ENCODE data around the gene MAPK8IP3.

MAPK8IP3 gene

GRCh38 chr16:1659031-1659430, 47.0 kb upstream of the MAPK8IP3 start:
- Histone ChIP-seq H3K4me2 (ENCODE audit: insufficient read depth, low read length, poor library complexity, severe bottlenecking) (no peak overlapping the region), H2AFZ (ENCODE audit: low read length) (no peak overlapping the region), H2BK120ac (ENCODE audit: low read depth, low read length) (no peak overlapping the region), H3K79me1 (ENCODE audit: low read depth, low read length) (peaks cover 1% of the 10 kb centered on the region), H4K91ac (ENCODE audit: low read depth, low read length, poor library complexity) (no peak overlapping the region), H3K9ac (ENCODE audit: low read depth, low read length, poor library complexity) (no peak overlapping the region), H3K23ac (ENCODE audit: low read depth, low read length, poor library complexity) (no peak overlapping the region), H3K4me3 (ENCODE audit: low read length in 2 of 2) (no peak overlapping the region), H3K4me1 (ENCODE audit: control insufficient read depth in 2 of 2, insufficient read depth in 1 of 2, low read depth in 1 of 2, low read length in 2 of 2) (no peaks in the 10 kb centered on the region), H3K14ac (ENCODE audit: low read length) (no peak overlapping the region), H3K36me3 (replicated peaks in 1 of 2; ENCODE audit: control insufficient read depth in 2 of 2, insufficient read depth in 2 of 2, low read length in 2 of 2) (peaks cover 64 to 94% of the 10 kb centered on the region in 2 donors), H2AK5ac (ENCODE audit: low read depth, low read length) (no peak overlapping the region), H3K9me3 (replicated peaks in 1 of 2; ENCODE audit: control insufficient read depth in 2 of 2, insufficient read depth in 1 of 2, low read depth in 1 of 2, low read length in 2 of 2) (no peaks in the 10 kb centered on the region), H3K4ac (ENCODE audit: low read length) (no peak overlapping the region), H2BK12ac (ENCODE audit: low read length) (no peak overlapping the region), H2BK15ac (ENCODE audit: low read length) (no peak overlapping the region), H3K18ac (ENCODE audit: low read length) (no peak overlapping the region), H3K27ac (replicated peaks; ENCODE audit: low read length) (no peak overlapping the region), H4K8ac (ENCODE audit: low read depth, low read length) (no peak overlapping the region), H2BK5ac (ENCODE audit: low read length) (no peak overlapping the region), H3K27me3 (ENCODE audit: control insufficient read depth in 3 of 3, insufficient read depth in 3 of 3, low read depth in 1 of 3, low read length in 3 of 3) (no peaks in the 10 kb centered on the region)
- WGBS, 2 donors (ENCODE audit: extremely low coverage in 2 of 2, insufficient read length in 2 of 2, insufficient replicate concordance in 1 of 2): no CpG with 5 or more reads among the region's 5 CpGs
- DNase-seq (ENCODE audit: low spot score): no peak

DNA sequence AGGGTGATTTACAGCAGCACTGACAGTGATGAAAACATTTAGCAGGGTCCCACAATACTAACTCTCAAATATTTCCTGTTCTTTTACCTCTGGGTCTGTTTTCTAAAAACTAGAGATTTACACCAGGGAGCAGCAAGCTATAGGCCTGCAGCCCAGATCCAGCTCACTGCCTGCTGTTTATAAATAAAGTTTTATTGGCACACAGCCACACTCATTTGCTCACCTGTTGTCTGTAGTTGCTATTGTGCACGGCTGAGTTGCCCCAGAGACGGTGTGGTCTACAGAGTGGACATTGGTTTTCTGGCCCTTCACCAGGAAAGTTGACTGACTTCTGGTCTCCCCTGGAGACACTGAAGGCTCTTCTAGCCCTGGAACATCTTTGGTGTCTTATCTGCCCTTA, 44.2 kb upstream of the MAPK8IP3 start:
- Histone ChIP-seq H4K8ac (ENCODE audit: low read depth, low read length) (no peak overlapping the region), H2BK5ac (ENCODE audit: low read length) (no peak overlapping the region), H3K4ac (ENCODE audit: low read length) (no peak overlapping the region), H3K23ac (ENCODE audit: low read depth, low read length, poor library complexity) (no peak overlapping the region), H2BK15ac (ENCODE audit: low read length) (no peak overlapping the region), H3K4me3 (ENCODE audit: low read length in 2 of 2) (no peak overlapping the region), H3K14ac (ENCODE audit: low read length) (no peak overlapping the region), H4K91ac (ENCODE audit: low read depth, low read length, poor library complexity) (no peak overlapping the region), H2BK120ac (ENCODE audit: low read depth, low read length) (no peak overlapping the region), H2BK12ac (ENCODE audit: low read length) (no peak overlapping the region), H3K36me3 (replicated peaks in 1 of 2; ENCODE audit: control insufficient read depth in 2 of 2, insufficient read depth in 2 of 2, low read length in 2 of 2) (peaks cover 64 to 92% of the 10 kb centered on the region in 2 donors), H3K27me3 (ENCODE audit: control insufficient read depth in 3 of 3, insufficient read depth in 3 of 3, low read depth in 1 of 3, low read length in 3 of 3) (no peaks in the 10 kb centered on the region), H2AFZ (ENCODE audit: low read length) (no peak overlapping the region), H3K9me3 (replicated peaks in 1 of 2; ENCODE audit: control insufficient read depth in 2 of 2, insufficient read depth in 1 of 2, low read depth in 1 of 2, low read length in 2 of 2) (no peaks in the 10 kb centered on the region), H3K79me1 (ENCODE audit: low read depth, low read length) (no peaks in the 10 kb centered on the region), H3K18ac (ENCODE audit: low read length) (no peak overlapping the region), H3K4me1 (ENCODE audit: control insufficient read depth in 2 of 2, insufficient read depth in 1 of 2, low read depth in 1 of 2, low read length in 2 of 2) (no peaks in the 10 kb centered on the region), H3K9ac (ENCODE audit: low read depth, low read length, poor library complexity) (no peak overlapping the region), H2AK5ac (ENCODE audit: low read depth, low read length) (no peak overlapping the region), H3K27ac (replicated peaks; ENCODE audit: low read length) (no peak overlapping the region), H3K4me2 (ENCODE audit: insufficient read depth, low read length, poor library complexity, severe bottlenecking) (no peak overlapping the region)
- WGBS, 2 donors (ENCODE audit: extremely low coverage in 2 of 2, insufficient read length in 2 of 2, insufficient replicate concordance in 1 of 2): no CpG with 5 or more reads among the region's 2 CpGs
- no peak for DNase-seq (ENCODE audit: low spot score)

DNA sequence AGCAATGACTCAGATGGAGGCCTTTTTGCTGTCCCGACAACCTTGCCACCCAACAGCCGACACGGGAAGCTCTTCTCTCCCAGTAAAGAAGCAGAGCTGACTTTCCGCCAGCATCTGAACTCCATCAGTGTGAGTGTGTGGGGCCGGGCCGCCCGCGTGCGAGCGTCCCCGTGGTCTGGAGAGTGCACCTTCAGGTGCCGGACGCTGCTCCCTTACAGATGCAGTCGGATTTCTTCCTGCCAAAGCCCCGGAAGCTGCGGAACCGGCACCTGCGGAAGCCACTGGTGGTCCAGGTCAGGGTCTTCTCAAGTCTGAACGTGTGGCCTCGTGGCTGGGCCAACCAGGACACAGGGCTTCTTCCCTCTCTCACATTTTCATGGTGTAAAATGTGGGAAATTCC, 43.5 kb upstream of the MAPK8IP3 start:
- Histone ChIP-seq H3K4me3 (ENCODE audit: low read length in 2 of 2) (no peak overlapping the region), H3K18ac (ENCODE audit: low read length) (no peak overlapping the region), H2BK120ac (ENCODE audit: low read depth, low read length) (no peak overlapping the region), H3K9me3 (replicated peaks in 1 of 2; ENCODE audit: control insufficient read depth in 2 of 2, insufficient read depth in 1 of 2, low read depth in 1 of 2, low read length in 2 of 2) (no peaks in the 10 kb centered on the region), H3K27me3 (ENCODE audit: control insufficient read depth in 3 of 3, insufficient read depth in 3 of 3, low read depth in 1 of 3, low read length in 3 of 3) (no peaks in the 10 kb centered on the region), H3K27ac (replicated peaks; ENCODE audit: low read length) (no peak overlapping the region), H2BK5ac (ENCODE audit: low read length) (no peak overlapping the region), H3K23ac (ENCODE audit: low read depth, low read length, poor library complexity) (no peak overlapping the region), H2AK5ac (ENCODE audit: low read depth, low read length) (no peak overlapping the region), H3K79me1 (ENCODE audit: low read depth, low read length) (no peaks in the 10 kb centered on the region), H3K14ac (ENCODE audit: low read length) (no peak overlapping the region), H2BK12ac (ENCODE audit: low read length) (no peak overlapping the region), H4K8ac (ENCODE audit: low read depth, low read length) (no peak overlapping the region), H3K4ac (ENCODE audit: low read length) (no peak overlapping the region), H3K9ac (ENCODE audit: low read depth, low read length, poor library complexity) (peak overlapping the region; percentile 3), H2BK15ac (ENCODE audit: low read length) (no peak overlapping the region), H3K4me2 (ENCODE audit: insufficient read depth, low read length, poor library complexity, severe bottlenecking) (no peak overlapping the region), H3K36me3 (replicated peaks in 1 of 2; ENCODE audit: control insufficient read depth in 2 of 2, insufficient read depth in 2 of 2, low read length in 2 of 2) (peaks cover 63 to 92% of the 10 kb centered on the region in 2 donors), H3K4me1 (ENCODE audit: control insufficient read depth in 2 of 2, insufficient read depth in 1 of 2, low read depth in 1 of 2, low read length in 2 of 2) (no peaks in the 10 kb centered on the region), H4K91ac (ENCODE audit: low read depth, low read length, poor library complexity) (no peak overlapping the region), H2AFZ (ENCODE audit: low read length) (no peak overlapping the region)
- DNase-seq (ENCODE audit: low spot score): no peak
- WGBS, 2 donors (ENCODE audit: extremely low coverage in 2 of 2, insufficient read length in 2 of 2, insufficient replicate concordance in 1 of 2): no CpG with 5 or more reads among the region's 20 CpGs

- Histone ChIP-seq H3K14ac (ENCODE audit: low read length) (no peak overlapping the region), H2AK5ac (ENCODE audit: low read depth, low read length) (no peak overlapping the region), H3K27ac (replicated peaks; ENCODE audit: low read length) (no peak overlapping the region), H3K4ac (ENCODE audit: low read length) (no peak overlapping the region), H2BK15ac (ENCODE audit: low read length) (no peak overlapping the region), H4K91ac (ENCODE audit: low read depth, low read length, poor library complexity) (no peak overlapping the region), H3K4me2 (ENCODE audit: insufficient read depth, low read length, poor library complexity, severe bottlenecking) (no peak overlapping the region), H3K36me3 (replicated peaks in 1 of 2; ENCODE audit: control insufficient read depth in 2 of 2, insufficient read depth in 2 of 2, low read length in 2 of 2) (peaks cover 70 to 94% of the 10 kb centered on the region in 2 donors), H3K4me3 (ENCODE audit: low read length in 2 of 2) (no peak overlapping the region), H4K8ac (ENCODE audit: low read depth, low read length) (no peak overlapping the region), H3K27me3 (ENCODE audit: control insufficient read depth in 3 of 3, insufficient read depth in 3 of 3, low read depth in 1 of 3, low read length in 3 of 3) (no peaks in the 10 kb centered on the region), H2BK12ac (ENCODE audit: low read length) (no peak overlapping the region), H3K9me3 (replicated peaks in 1 of 2; ENCODE audit: control insufficient read depth in 2 of 2, insufficient read depth in 1 of 2, low read depth in 1 of 2, low read length in 2 of 2) (no peaks in the 10 kb centered on the region), H3K23ac (ENCODE audit: low read depth, low read length, poor library complexity) (no peak overlapping the region), H3K4me1 (ENCODE audit: control insufficient read depth in 2 of 2, insufficient read depth in 1 of 2, low read depth in 1 of 2, low read length in 2 of 2) (no peaks in the 10 kb centered on the region), H2BK5ac (ENCODE audit: low read length) (no peak overlapping the region), H3K9ac (ENCODE audit: low read depth, low read length, poor library complexity) (no peak overlapping the region), H2BK120ac (ENCODE audit: low read depth, low read length) (no peak overlapping the region), H3K79me1 (ENCODE audit: low read depth, low read length) (peaks cover 2% of the 10 kb centered on the region), H3K18ac (ENCODE audit: low read length) (no peak overlapping the region), H2AFZ (ENCODE audit: low read length) (no peak overlapping the region)
- no peak for DNase-seq (ENCODE audit: low spot score)
- no CpG with 5 or more reads among the region's 15 CpGs for WGBS, 2 donors (ENCODE audit: extremely low coverage in 2 of 2, insufficient read length in 2 of 2, insufficient replicate concordance in 1 of 2)
Measured at GRCh38 chr16:1665829-1666228, 40.2 kb upstream of the MAPK8IP3 start.

All from neuronal stem cell (in vitro differentiated cells).